ENCODE results near the gene KPNA4.

The KPNA4 gene

GRCh38 chr3:160449636-160450598 lies 115.5 kb downstream of the KPNA4 start, which contains the start of gene TRIM59:
Gene TRIM59 (minus strand): TSS chr3:160449786. CDS start chr3:160439183, 10,603 bp downstream.
- peak; percentile 54; the same call in 1 of the 2 replicates for TF ChIP-seq TAF1 (IDR thresholded peaks at IDR 0.05; ENCODE audit: borderline replicate concordance, insufficient read depth, low read length)
- TF ChIP-seq POLR2AphosphoS5 (IDR thresholded peaks at IDR 0.05; ENCODE audit: low read depth, low read length): peak; percentile 78
- peak; percentile 38 for TF ChIP-seq FOXP2 (optimal IDR thresholded peaks at IDR 0.05; ENCODE audit: borderline replicate concordance, extremely low read depth, extremely low read length, insufficient read depth)
- 0 out of 4 replicates have a peak, but pooled peaks of 1 of the 2 experiments have one; percentile 31 for TF ChIP-seq REST (IDR thresholded peaks at IDR 0.05; ENCODE audit: insufficient read depth in 1 of 2, low read depth in 2 of 2, low read length in 2 of 2)
- TF ChIP-seq SIN3A (IDR thresholded peaks at IDR 0.05; ENCODE audit: borderline replicate concordance, insufficient read depth, low read length): no peak

GRCh38 chr3:160448845-160449635 lies 116.3 kb downstream of the KPNA4 start:
- TF ChIP-seq SIN3A (IDR thresholded peaks at IDR 0.05; ENCODE audit: borderline replicate concordance, insufficient read depth, low read length) (no peak), POLR2AphosphoS5 (IDR thresholded peaks at IDR 0.05; ENCODE audit: low read depth, low read length) (no peak), REST (IDR thresholded peaks at IDR 0.05; ENCODE audit: insufficient read depth in 1 of 2, low read depth in 2 of 2, low read length in 2 of 2) (no peak), TAF1 (IDR thresholded peaks at IDR 0.05; ENCODE audit: borderline replicate concordance, insufficient read depth, low read length) (no peak), FOXP2 (optimal IDR thresholded peaks at IDR 0.05; ENCODE audit: borderline replicate concordance, extremely low read depth, extremely low read length, insufficient read depth) (no peak)

- no peak for TF ChIP-seq POLR2AphosphoS5 (IDR thresholded peaks at IDR 0.05; ENCODE audit: low read depth, low read length)
- no peak for TF ChIP-seq FOXP2 (optimal IDR thresholded peaks at IDR 0.05; ENCODE audit: borderline replicate concordance, extremely low read depth, extremely low read length, insufficient read depth)
- TF ChIP-seq TAF1 (IDR thresholded peaks at IDR 0.05; ENCODE audit: borderline replicate concordance, insufficient read depth, low read length): no peak
- no peak for TF ChIP-seq REST (IDR thresholded peaks at IDR 0.05; ENCODE audit: insufficient read depth in 1 of 2, low read depth in 2 of 2, low read length in 2 of 2)
- TF ChIP-seq SIN3A (IDR thresholded peaks at IDR 0.05; ENCODE audit: borderline replicate concordance, insufficient read depth, low read length): no peak
Observed at GRCh38 chr3:160447544-160447943, 117.8 kb downstream of the KPNA4 start.

- TF ChIP-seq POLR2AphosphoS5 (IDR thresholded peaks at IDR 0.05; ENCODE audit: low read depth, low read length): no peak
Observed at GRCh38 chr3:160446522-160447056, 118.8 kb downstream of the KPNA4 start.

- TF ChIP-seq TAF1 (IDR thresholded peaks at IDR 0.05; ENCODE audit: borderline replicate concordance, insufficient read depth, low read length) (no peak), SIN3A (IDR thresholded peaks at IDR 0.05; ENCODE audit: borderline replicate concordance, insufficient read depth, low read length) (no peak)
Observed at GRCh38 chr3:160445854-160446253, 119.5 kb downstream of the KPNA4 start.
